NCI-H1105 (cell line): ENCODE data around the gene SERP2.

ENCODE experiments used
- DNase-seq: peaks from one replicate; lab custom pipeline; 2025; lab: John Stamatoyannopoulos, UW

SERP2 gene

DNA sequence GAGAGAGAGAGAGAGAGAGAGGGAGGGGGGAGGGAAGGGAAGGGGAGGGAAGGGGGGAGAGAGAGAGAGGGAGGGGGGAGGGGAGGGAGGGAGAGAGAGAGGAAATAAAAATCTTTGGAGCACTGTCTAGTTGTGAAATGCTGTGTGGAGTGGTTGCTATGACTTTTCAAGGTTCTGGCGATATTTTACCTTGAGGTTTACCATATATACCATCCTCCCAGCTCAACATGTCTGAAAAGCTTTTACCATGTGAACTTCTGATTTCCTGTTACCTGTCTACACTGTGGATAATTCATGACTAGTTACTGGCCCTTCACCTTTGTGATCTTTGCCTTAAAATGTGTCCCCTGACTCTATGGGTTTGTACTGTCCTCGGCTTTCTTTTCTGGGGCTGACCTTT, 38.2 kb downstream of the SERP2 start:
- DNase-seq = no peak

- DNase-seq = no peak
Observed at GRCh38 chr13:44412346-44412935, 38.8 kb downstream of the SERP2 start.

GRCh38 chr13:44413095-44413494, 39.5 kb downstream of the SERP2 start:
- no peak for DNase-seq

- no peak for DNase-seq
Observed at GRCh38 chr13:44414716-44415115, 41.1 kb downstream of the SERP2 start.

DNA sequence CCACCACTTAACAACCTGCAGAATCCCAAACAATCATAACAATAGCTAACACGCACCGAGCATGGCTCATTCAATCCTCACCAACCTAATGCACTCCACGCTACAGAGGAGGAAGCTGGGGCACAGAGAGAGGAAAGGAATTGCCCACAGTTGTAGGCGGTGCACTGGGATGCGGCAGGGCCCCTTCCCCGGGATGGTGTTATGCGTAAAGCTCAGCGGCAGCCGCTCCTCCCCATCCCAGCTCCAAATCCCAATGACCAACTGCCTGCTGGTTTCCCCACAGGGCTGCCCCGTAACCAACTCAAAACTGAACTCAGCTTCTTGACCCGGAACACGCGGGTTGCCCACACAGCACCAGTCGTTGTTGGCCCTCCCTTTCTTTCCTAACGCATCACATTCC, 42.2 kb downstream of the SERP2 start:
- no peak for DNase-seq

DNA sequence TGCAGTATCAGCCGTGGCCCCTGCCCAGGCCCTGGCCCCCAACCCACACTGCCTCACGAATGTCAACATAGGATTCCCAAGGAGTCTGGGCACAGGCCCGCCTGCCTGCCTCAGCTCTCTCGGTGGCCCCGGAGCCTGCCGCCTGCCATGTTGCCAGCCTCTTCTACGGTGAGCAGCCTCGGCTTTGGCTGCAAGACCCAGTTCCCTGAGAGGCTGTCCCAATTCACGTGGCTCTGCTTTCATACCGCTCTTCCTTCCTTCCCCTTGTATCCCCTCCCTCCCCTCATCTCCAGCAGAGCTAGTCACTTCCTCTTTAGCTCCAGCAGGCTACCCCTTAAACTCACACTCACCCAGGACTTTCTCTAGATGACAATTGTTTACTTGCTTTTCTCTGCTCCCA, 42.7 kb downstream of the SERP2 start:
- DNase-seq = no peak

- DNase-seq = no peak
Observed at GRCh38 chr13:44416744-44417143, 43.1 kb downstream of the SERP2 start.

GRCh38 chr13:44417446-44417845, 43.8 kb downstream of the SERP2 start:
- DNase-seq = no peak

DNA sequence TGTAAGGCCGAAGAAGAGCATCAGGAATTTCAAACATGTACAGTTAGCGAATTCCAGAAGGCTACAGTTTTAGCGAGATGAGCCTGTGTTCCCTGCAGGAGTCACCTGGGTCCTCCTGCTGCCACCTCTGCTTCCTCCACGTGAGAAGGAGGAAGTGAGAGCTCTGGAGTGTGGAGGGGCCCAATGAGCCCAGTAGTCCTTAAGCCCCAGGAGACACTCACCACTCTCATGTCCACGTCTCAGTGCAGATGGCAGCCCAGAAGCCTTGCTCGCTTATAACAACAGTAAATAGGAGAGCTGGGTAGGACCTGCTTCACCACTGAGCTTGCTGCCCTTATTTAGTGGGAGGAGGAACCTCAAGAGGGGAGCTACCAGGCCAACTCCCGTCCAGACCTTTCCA, 44.3 kb downstream of the SERP2 start:
- DNase-seq = no peak

- DNase-seq = no peak
Observed at GRCh38 chr13:44420376-44421220, 47.0 kb downstream of the SERP2 start.

GRCh38 chr13:44421853-44422525, 48.4 kb downstream of the SERP2 start:
- no peak for DNase-seq

GRCh38 chr13:44422755-44423643, 49.4 kb downstream of the SERP2 start:
- no peak for DNase-seq

- DNase-seq = no peak
Observed at GRCh38 chr13:44423824-44424223, 50.2 kb downstream of the SERP2 start.

DNA sequence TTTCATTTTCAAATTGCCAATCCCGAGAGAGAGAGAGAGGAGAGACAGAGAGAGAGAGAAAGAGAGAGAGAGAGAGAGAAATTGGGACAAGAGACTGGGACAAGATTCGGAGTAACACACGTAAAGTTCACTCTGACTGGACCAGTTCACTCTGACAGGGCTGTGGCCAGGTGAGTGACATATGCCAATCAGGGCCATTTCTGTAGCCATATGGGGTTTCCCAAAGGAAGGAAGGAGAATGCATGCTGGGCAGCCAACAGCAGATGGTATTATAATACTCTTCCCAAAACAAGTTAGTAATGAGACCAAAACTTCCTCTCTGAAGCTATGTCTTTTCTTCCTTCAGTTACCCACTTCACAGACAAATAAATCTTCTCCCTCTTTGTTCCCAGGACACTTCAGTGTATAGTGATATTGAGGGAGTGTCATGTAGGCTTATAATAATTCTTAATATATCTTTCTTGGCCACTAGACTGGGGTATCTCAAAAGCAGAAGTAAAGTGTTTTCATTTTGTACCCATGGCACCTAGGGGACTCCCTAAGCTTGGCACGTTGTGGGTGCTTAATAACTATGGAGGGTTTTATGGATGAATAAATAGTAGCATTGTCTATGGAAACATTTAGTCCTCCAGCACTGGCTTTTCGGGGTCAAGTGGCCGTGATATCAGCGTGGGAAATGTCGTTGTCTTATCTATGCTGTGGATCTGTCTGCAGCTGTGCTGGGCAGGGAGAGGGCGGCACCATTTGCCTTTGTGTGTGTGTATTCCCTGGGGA, 51.6 kb downstream of the SERP2 start:
- DNase-seq = no peak

- no peak for DNase-seq
Observed at GRCh38 chr13:44425815-44426078, 52.1 kb downstream of the SERP2 start.

DNA sequence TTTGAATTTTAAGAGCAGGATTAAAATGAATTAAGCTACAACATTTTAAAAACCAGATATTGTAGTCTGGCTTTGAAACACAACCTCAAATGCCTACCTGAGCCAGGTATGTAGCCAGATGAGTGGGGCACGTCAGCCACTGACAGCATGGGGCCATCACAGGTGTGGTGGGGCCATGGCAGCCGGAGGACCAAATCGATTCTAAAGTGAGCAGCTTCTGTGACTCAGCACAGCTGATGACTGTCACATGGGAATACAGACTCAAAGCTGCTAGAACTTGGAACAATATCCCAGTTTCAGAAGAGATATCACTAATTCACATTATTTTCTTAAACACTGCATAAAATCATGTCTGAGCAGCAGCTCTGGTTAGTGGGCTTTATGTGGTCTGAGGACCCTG, 52.8 kb downstream of the SERP2 start:
- no peak for DNase-seq

GRCh38 chr13:44429311-44429710, 55.7 kb downstream of the SERP2 start:
- no peak for DNase-seq

- no peak for DNase-seq
Observed at GRCh38 chr13:44431150-44431549, 57.5 kb downstream of the SERP2 start.

DNA sequence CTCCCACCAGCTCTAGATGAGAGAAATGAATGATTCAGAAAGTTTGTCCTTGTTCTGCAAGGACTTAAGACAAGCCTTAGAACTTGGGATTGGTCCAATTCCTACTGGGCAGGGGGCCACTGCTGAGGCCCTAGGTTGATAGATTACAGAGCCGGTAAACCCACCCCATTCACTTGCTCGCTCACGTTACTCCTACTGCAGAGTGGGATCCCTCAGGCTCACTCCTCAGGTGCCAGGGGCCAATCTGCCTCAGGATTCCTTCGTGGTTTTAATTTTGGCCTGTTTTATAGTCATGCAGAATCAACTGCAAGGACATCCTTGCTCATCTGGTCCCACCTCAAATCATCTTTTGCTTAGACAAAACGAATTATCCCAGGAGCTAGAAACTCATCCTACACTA, 59.0 kb downstream of the SERP2 start:
- no peak for DNase-seq

DNA sequence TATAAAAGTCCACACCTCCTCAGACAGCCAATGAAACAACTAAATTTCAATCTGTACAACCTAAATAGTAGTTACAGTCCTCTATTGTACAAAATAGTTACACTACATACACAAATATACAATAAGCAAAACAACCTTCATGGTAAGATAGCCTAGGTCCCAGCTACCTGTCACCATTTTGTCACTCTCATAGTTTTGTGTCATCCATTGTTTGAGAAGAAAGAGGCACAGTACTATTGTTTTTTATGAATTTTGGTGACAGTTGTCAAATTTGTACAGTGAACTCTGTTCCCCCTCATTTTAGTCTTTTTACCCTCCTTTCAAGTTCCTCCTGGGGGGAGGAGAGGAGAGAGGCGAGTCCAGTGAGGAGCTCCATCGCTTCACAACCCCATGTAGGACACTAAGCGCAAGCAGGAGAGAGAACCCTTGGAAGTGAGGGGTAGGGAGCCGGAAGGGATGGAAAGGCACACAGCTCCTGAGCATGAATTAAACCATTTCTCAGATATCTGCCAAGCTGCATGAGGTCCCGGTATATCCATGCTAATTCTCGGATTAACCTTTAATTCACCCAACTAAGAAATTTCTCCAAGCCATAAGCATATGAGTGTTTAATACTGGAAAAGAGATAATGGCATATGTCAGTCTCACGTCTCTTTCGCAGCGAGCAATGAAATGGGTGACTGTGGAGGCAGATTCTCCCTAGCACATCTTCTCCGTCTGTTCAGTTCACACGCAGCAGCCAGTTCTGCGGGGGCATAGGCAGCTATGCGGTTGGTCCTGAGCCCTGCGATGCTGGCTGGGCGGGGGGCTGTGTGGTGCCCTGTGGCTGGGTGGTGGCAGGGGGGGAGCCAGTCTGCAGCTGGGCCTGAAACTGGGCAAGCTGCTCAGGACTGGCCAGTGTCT, 60.5 kb downstream of the SERP2 start:
- DNase-seq = no peak

GRCh38 chr13:44434766-44435141, 61.1 kb downstream of the SERP2 start:
- no peak for DNase-seq
